ENCODE results near the gene TAS2R19. TPM values are rescaled to one million over a fixed set of nuclear protein-coding genes. Genes with fewer than 3 reads are reported as not detected.

TAS2R19 gene
- total RNA-seq, 1 donor from 2014 or later, result 4.0 TPM

- no peak for TF ChIP-seq CTCF (IDR thresholded peaks at IDR 0.05)
- Mint-ChIP-seq H3K4me1 (no peaks in the 10 kb centered on the region), H3K36me3 (ENCODE audit: low read depth) (peaks cover 5% of the 10 kb centered on the region), H3K9me3 (peaks cover 9% of the 10 kb centered on the region), H3K4me3 (no peak overlapping the region), H3K27me3 (no peaks in the 10 kb centered on the region), H3K27ac (no peak overlapping the region)
- DNase-seq, result no peak
- POLR2A ChIA-PET, result no interaction called here
- intact Hi-C loops (cut with micrococcal nuclease), result no loop called here
- ATAC-seq (ENCODE audit: low read depth), result no peak
- CTCF ChIA-PET, result no interaction called here
Measured at GRCh38 chr12:10989107-10989506, 33.3 kb downstream of the TAS2R19 start.

GRCh38 chr12:10986812-10987211 lies 35.6 kb downstream of the TAS2R19 start, which contains the start of gene TAS2R50:
TSS of gene TAS2R50 (minus strand) at chr12:10986912. CDS start at chr12:10986860, 52 bp downstream.
- POLR2A ChIA-PET, result no interaction called here
- no peak for TF ChIP-seq CTCF (IDR thresholded peaks at IDR 0.05)
- Mint-ChIP-seq H3K36me3 (ENCODE audit: low read depth) (peaks cover 3% of the 10 kb centered on the region), H3K4me1 (no peaks in the 10 kb centered on the region), H3K4me3 (no peak within 1 kb of the TSS), H3K9me3 (peaks cover 9% of the 10 kb centered on the region), H3K27ac (no peak within 1 kb of the TSS), H3K27me3 (no peaks in the 10 kb centered on the region)
- CTCF ChIA-PET, result no interaction called here
- no peak for DNase-seq
- no peak for ATAC-seq (ENCODE audit: low read depth)
- intact Hi-C loops (cut with micrococcal nuclease), result no loop called here

GRCh38 chr12:10982244-10982643 lies 40.2 kb downstream of the TAS2R19 start:
- H3K27ac Mint-ChIP-seq, result no peak overlapping the region

GRCh38 chr12:10974965-10975364 lies 47.5 kb downstream of the TAS2R19 start:
- CTCF ChIA-PET, result no interaction called here
- no peak for DNase-seq
- H3K9me3 Mint-ChIP-seq, result no peaks in the 10 kb centered on the region
- ATAC-seq (ENCODE audit: low read depth), result no peak
- H3K4me1 Mint-ChIP-seq, result no peaks in the 10 kb centered on the region
- H3K27ac Mint-ChIP-seq, result no peak overlapping the region
- intact Hi-C loops (cut with micrococcal nuclease), result no loop called here
- H3K27me3 Mint-ChIP-seq, result no peaks in the 10 kb centered on the region
- no peaks in the 10 kb centered on the region for H3K36me3 Mint-ChIP-seq (ENCODE audit: low read depth)
- POLR2A ChIA-PET, result no interaction called here
- TF ChIP-seq CTCF (IDR thresholded peaks at IDR 0.05), result no peak
- no peak overlapping the region for H3K4me3 Mint-ChIP-seq

More at GRCh38 chr12:10982244-10982643, 40.2 kb downstream of the TAS2R19 start:
- ChIA-PET POLR2A (no interaction called here), CTCF (no interaction called here)
- Mint-ChIP-seq H3K4me1 (no peaks in the 10 kb centered on the region), H3K9me3 (no peaks in the 10 kb centered on the region), H3K4me3 (no peak overlapping the region), H3K27me3 (no peaks in the 10 kb centered on the region), H3K36me3 (ENCODE audit: low read depth) (no peaks in the 10 kb centered on the region)
- no peak for TF ChIP-seq CTCF (IDR thresholded peaks at IDR 0.05)
- ATAC-seq (ENCODE audit: low read depth), result no peak
- intact Hi-C loops (cut with micrococcal nuclease), result no loop called here
- DNase-seq, result no peak

Other genes starting within 250 kb of the TAS2R19 start
- gene TAS2R7, start 220.0 kb downstream of the TAS2R19 start, total RNA-seq, result not detected in 2 replicates
- not detected in 2 replicates for gene TAS2R8, start 215.3 kb downstream of the TAS2R19 start, total RNA-seq
- not detected in 2 replicates for gene TAS2R9, start 212.5 kb downstream of the TAS2R19 start, total RNA-seq
- gene TAS2R10, start 196.3 kb downstream of the TAS2R19 start, total RNA-seq, result 0.27 and 0.44 TPM in 2 replicates
- gene PRR4, start 173.1 kb downstream of the TAS2R19 start, total RNA-seq, result 0.98 and 3.0 TPM in 2 replicates
- 27.6 and 35.2 TPM in 2 replicates for gene PRH1, start 138.4 kb downstream of the TAS2R19 start, total RNA-seq
- gene TAS2R13, start 113.1 kb downstream of the TAS2R19 start, total RNA-seq, result 1.00 and 1.4 TPM in 2 replicates
- not detected in 2 replicates for gene PRH2, start 93.4 kb downstream of the TAS2R19 start, total RNA-seq
- 2.9 and 3.1 TPM in 2 replicates for gene TAS2R14, start 83.4 kb downstream of the TAS2R19 start, total RNA-seq
- gene TAS2R50, start 35.7 kb downstream of the TAS2R19 start, total RNA-seq, result 1.0 and 1.2 TPM in 2 replicates
- gene TAS2R20, start 24.3 kb downstream of the TAS2R19 start, total RNA-seq, result 1.7 and 2.4 TPM in 2 replicates
- gene TAS2R31, start 8.8 kb upstream of the TAS2R19 start, total RNA-seq, result 4.3 and 5.3 TPM in 2 replicates
- gene TAS2R46, start 39.7 kb upstream of the TAS2R19 start, total RNA-seq, result 0.60 and 1.5 TPM in 2 replicates
- gene TAS2R43, start 69.7 kb upstream of the TAS2R19 start, total RNA-seq, result 1.7 and 2.7 TPM in 2 replicates
- 3.4 and 6.3 TPM in 2 replicates for gene TAS2R30, start 112.0 kb upstream of the TAS2R19 start, total RNA-seq
- 7.3 and 8.8 TPM in 2 replicates for gene SMIM10L1, start 148.6 kb upstream of the TAS2R19 start, total RNA-seq
- not detected in 2 replicates for gene TAS2R42, start 164.3 kb upstream of the TAS2R19 start, total RNA-seq
- not detected in 2 replicates for gene PRB3, start 247.1 kb upstream of the TAS2R19 start, total RNA-seq

Data from activated B cell treated with CpG ODN at 0.5 μM for 24 hours (primary cell).